HG02642 (cell line): ENCODE results near the gene DMAC2L.
"Not testable (repeated sequence)": the region's sequence is repeated elsewhere in the genome, so short reads cannot be mapped to it uniquely, and the experiment has no call there.

Source experiments
- ATAC-seq: cut with Tn5 transposase; IDR thresholded peaks from one replicate; pipeline ENCODE4 v1.9.1; 2021; ENCODE audit warnings: mild to moderate bottlenecking; ENCODE audit not compliant: unreplicated experiment, poor library complexity

The DMAC2L gene

GRCh38 chr14:50311972-50312733 is at the start of gene DMAC2L, which contains the start of gene L2HGDH:
Gene DMAC2L (plus strand): TSS chr14:50312324. CDS start chr14:50321488, 9,164 bp downstream.
Gene L2HGDH (minus strand): TSS chr14:50312229. CDS start chr14:50312150, 79 bp downstream.
- ATAC-seq = peak; percentile 95

GRCh38 chr14:50262865-50263264 is 49.3 kb upstream of the DMAC2L start:
- ATAC-seq = no peak

- no peak for ATAC-seq
Observed at GRCh38 chr14:50263321-50263720, 48.8 kb upstream of the DMAC2L start.

- no peak for ATAC-seq
Observed at GRCh38 chr14:50265029-50265428, 47.1 kb upstream of the DMAC2L start.

- no peak for ATAC-seq
Observed at GRCh38 chr14:50270932-50271331, 41.2 kb upstream of the DMAC2L start.

- no peak for ATAC-seq
Observed at GRCh38 chr14:50272498-50272897, 39.6 kb upstream of the DMAC2L start.

- ATAC-seq = no peak
Observed at GRCh38 chr14:50285861-50286260, 26.3 kb upstream of the DMAC2L start.

GRCh38 chr14:50288146-50288545 is 24.0 kb upstream of the DMAC2L start:
- no peak for ATAC-seq

- no peak for ATAC-seq
Observed at GRCh38 chr14:50290306-50290705, 21.8 kb upstream of the DMAC2L start.

GRCh38 chr14:50299585-50299984 is 12.5 kb upstream of the DMAC2L start:
- ATAC-seq = no peak

- no peak for ATAC-seq
Observed at GRCh38 chr14:50301914-50302313, 10.2 kb upstream of the DMAC2L start.

GRCh38 chr14:50303744-50304471 is 8.2 kb upstream of the DMAC2L start:
- ATAC-seq = no peak

- ATAC-seq = no peak
Observed at GRCh38 chr14:50308363-50308915, 3.7 kb upstream of the DMAC2L start.

- no peak for ATAC-seq
Observed at GRCh38 chr14:50310445-50310844, 1.7 kb upstream of the DMAC2L start.

- no peak for ATAC-seq
Observed at GRCh38 chr14:50311337-50311971, 670 bp upstream of the DMAC2L start.

- ATAC-seq = peak; percentile 29
Observed at GRCh38 chr14:50312734-50313054, 570 bp downstream of the DMAC2L start.

- not testable (repeated sequence) for ATAC-seq
Observed at GRCh38 chr14:50314098-50314497, 2.0 kb downstream of the DMAC2L start.

GRCh38 chr14:50318031-50318626 is 6.0 kb downstream of the DMAC2L start:
- no peak for ATAC-seq

- no peak for ATAC-seq
Observed at GRCh38 chr14:50319293-50319692, 7.2 kb downstream of the DMAC2L start.

- ATAC-seq = no peak
Observed at GRCh38 chr14:50319721-50320120, 7.6 kb downstream of the DMAC2L start.

- ATAC-seq = peak; percentile 40
Observed at GRCh38 chr14:50320283-50320682, 8.2 kb downstream of the DMAC2L start.
